Measurements from ENCODE around the gene NCAM1. TPM values are rescaled to one million over a fixed set of nuclear protein-coding genes. Genes with fewer than 3 reads are reported as not detected.

The NCAM1 gene
- total and polyA plus RNA-seq, 2 donors (not counting 3 experiments of a cell fraction or from before 2014, with no cell fraction given) = 0.03 TPM; not detected in 1

- POLR2A ChIA-PET = no interaction called here
- DNase-seq (ENCODE audit: low read depth, low spot score) (no peak), FAIRE-seq (no peak)
- CTCF ChIA-PET = no interaction called here
- dilution Hi-C loops (cut with MboI; ENCODE audit: extremely low pct_ligation_motif_present, low sequenced_read_pairs) (no loop called here), intact Hi-C loops (cut with micrococcal nuclease) (no loop called here)
- H3K9ac ChIP-seq (replicated peaks; ENCODE audit: extremely low read depth, insufficient read depth, low read length) = no peak overlapping the region
- H4K20me1 ChIP-seq (replicated peaks; ENCODE audit: control insufficient read depth, extremely low read depth, insufficient read depth, low read length) = no peaks in the 10 kb centered on the region
- H3K27ac ChIP-seq (ENCODE audit: insufficient read depth, low read depth, low read length) = no peak overlapping the region
- H3K9me3 ChIP-seq (replicated peaks; ENCODE audit: control insufficient read depth, insufficient read depth, low read length) = no peaks in the 10 kb centered on the region
- TF ChIP-seq FOS (IDR thresholded peaks at IDR 0.05; ENCODE audit: borderline replicate concordance, insufficient read depth, low read length) (no peak), JUN (IDR thresholded peaks at IDR 0.05; ENCODE audit: borderline replicate concordance, insufficient read depth, insufficient read length, low read depth) (no peak), EZH2 (IDR thresholded peaks at IDR 0.05; ENCODE audit: borderline replicate concordance, low read depth, low read length, severe bottlenecking) (no peak), MYC (IDR thresholded peaks at IDR 0.05; ENCODE audit: low read depth, low read length) (no peak), MAX (IDR thresholded peaks at IDR 0.05; ENCODE audit: insufficient read depth, insufficient read length) (no peak), POLR2AphosphoS5 (IDR thresholded peaks at IDR 0.05; ENCODE audit: insufficient read depth, low read depth, low read length) (no peak), POLR2A (IDR thresholded peaks at IDR 0.05; ENCODE audit: low read depth, low read length) (no peak), GATA2 (IDR thresholded peaks at IDR 0.05; ENCODE audit: insufficient read depth, insufficient read length, low read depth, low read length) (no peak)
- TF ChIP-seq, protein P1, sequence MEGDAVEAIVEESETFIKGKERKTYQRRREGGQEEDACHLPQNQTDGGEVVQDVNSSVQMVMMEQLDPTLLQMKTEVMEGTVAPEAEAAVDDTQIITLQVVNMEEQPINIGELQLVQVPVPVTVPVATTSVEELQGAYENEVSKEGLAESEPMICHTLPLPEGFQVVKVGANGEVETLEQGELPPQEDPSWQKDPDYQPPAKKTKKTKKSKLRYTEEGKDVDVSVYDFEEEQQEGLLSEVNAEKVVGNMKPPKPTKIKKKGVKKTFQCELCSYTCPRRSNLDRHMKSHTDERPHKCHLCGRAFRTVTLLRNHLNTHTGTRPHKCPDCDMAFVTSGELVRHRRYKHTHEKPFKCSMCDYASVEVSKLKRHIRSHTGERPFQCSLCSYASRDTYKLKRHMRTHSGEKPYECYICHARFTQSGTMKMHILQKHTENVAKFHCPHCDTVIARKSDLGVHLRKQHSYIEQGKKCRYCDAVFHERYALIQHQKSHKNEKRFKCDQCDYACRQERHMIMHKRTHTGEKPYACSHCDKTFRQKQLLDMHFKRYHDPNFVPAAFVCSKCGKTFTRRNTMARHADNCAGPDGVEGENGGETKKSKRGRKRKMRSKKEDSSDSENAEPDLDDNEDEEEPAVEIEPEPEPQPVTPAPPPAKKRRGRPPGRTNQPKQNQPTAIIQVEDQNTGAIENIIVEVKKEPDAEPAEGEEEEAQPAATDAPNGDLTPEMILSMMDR (IDR thresholded peaks at IDR 0.05; ENCODE audit: extremely low read depth in 1 of 2, insufficient read depth in 1 of 2, low read depth in 1 of 2, low read length in 2 of 2) = no peak
- no peak overlapping the region for H3K4me2 ChIP-seq (ENCODE audit: insufficient read depth, low read length)
- no peaks in the 10 kb centered on the region for H3K4me1 ChIP-seq (ENCODE audit: control insufficient read depth, extremely low read depth, insufficient read depth, low read length)
- no peaks in the 10 kb centered on the region for H3K27me3 ChIP-seq (ENCODE audit: control insufficient read depth in 2 of 2, insufficient read depth in 2 of 2, low read length in 2 of 2)
- H3K9me1 ChIP-seq (replicated peaks; ENCODE audit: control insufficient read depth, extremely low read depth, insufficient read depth, low read length) = no peaks in the 10 kb centered on the region
- no TSS peak for BruUV-seq (replicated peaks)
- H2AFZ ChIP-seq (ENCODE audit: low read depth, low read length) = no peak overlapping the region
- H3K79me2 ChIP-seq (ENCODE audit: control insufficient read depth, insufficient read depth, low read length) = no peaks in the 10 kb centered on the region
- H3K4me3 ChIP-seq (replicated peaks in 1 of 3; ENCODE audit: insufficient read depth in 1 of 3, low read depth in 1 of 3, low read length in 3 of 3) = no peak overlapping the region
- no peaks in the 10 kb centered on the region for H3K36me3 ChIP-seq (ENCODE audit: control insufficient read depth in 2 of 2, extremely low read depth in 1 of 2, insufficient read depth in 2 of 2, low read length in 2 of 2)
Observed at GRCh38 chr11:113277907-113278306, 316.7 kb downstream of the NCAM1 start.

Data from endothelial cell of umbilical vein (primary cell).